ENCODE results near the gene FOXRED2.

DNA sequence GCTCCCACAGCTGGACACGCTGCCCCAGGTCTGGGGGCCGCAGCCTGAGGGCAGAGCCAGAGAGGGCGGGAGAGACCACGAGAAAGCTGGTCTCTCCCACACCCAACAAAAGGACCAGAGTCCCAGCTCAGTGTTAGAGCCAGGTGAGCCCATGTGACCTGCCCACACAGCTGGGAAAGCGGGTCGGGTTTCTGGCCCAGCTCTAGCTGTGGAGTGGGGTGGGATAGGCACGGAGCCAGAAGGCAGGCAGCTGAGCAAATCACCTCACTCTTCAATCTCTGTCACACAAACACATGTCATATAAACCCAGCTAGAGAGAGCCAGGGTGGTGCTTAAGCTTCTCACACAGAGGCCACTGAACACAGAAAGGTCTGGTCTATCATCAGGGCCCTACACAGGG, 29.9 kb upstream of the FOXRED2 start:
- TF ChIP-seq, protein P1, sequence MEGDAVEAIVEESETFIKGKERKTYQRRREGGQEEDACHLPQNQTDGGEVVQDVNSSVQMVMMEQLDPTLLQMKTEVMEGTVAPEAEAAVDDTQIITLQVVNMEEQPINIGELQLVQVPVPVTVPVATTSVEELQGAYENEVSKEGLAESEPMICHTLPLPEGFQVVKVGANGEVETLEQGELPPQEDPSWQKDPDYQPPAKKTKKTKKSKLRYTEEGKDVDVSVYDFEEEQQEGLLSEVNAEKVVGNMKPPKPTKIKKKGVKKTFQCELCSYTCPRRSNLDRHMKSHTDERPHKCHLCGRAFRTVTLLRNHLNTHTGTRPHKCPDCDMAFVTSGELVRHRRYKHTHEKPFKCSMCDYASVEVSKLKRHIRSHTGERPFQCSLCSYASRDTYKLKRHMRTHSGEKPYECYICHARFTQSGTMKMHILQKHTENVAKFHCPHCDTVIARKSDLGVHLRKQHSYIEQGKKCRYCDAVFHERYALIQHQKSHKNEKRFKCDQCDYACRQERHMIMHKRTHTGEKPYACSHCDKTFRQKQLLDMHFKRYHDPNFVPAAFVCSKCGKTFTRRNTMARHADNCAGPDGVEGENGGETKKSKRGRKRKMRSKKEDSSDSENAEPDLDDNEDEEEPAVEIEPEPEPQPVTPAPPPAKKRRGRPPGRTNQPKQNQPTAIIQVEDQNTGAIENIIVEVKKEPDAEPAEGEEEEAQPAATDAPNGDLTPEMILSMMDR (IDR thresholded peaks at IDR 0.05), result no peak
- no peak for TF ChIP-seq POLR2A (IDR thresholded peaks at IDR 0.05)
- no peak for TF ChIP-seq POLR2AphosphoS5 (IDR thresholded peaks at IDR 0.05)

Data from transverse colon (tissue), 4 donors.